Mammary epithelial cell (primary cell): ENCODE data around the gene LITAFD.

Experiments used
- EZH2 ChIP-seq: IDR thresholded peaks from 2 replicates; pipeline ENCODE4 v1.6.1; 2012; ENCODE audit warnings: low read length, inconsistent platforms, borderline replicate concordance
- TF ChIP-seq, protein P1 (sequence below), 2 donors: IDR thresholded peaks in 1 of 2; conservative IDR thresholded peaks in 1 of 2; 2 replicates each; pipeline ENCODE4 v1.5.1; 2011 to 2012; ENCODE audit warnings: inconsistent platforms in 2 of 2, low read length in 2 of 2, mild to moderate bottlenecking in 2 of 2, control low read depth in 1 of 2, low read depth in 1 of 2; ENCODE audit not compliant: insufficient read depth in 1 of 2; ENCODE audit errors: extremely low read depth in 1 of 2

DNA sequence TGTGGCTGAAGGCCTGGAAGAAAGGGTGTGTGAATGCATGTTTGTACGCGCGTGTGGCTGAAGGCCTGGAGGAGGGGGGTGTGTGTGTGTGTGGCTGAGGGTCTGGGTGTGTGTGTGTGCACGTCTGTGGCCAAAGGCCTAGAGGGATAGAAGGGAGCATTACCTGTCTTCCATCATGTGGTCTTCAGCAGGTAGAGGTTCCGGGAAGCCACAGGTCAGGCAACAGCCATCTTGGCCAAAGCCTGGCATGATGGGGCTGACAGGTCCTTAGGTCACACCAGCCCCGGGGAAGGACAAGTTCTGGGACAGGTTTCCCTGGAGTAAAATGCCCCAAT is 5.2 kb downstream of the LITAFD start:
- TF ChIP-seq, protein P1, sequence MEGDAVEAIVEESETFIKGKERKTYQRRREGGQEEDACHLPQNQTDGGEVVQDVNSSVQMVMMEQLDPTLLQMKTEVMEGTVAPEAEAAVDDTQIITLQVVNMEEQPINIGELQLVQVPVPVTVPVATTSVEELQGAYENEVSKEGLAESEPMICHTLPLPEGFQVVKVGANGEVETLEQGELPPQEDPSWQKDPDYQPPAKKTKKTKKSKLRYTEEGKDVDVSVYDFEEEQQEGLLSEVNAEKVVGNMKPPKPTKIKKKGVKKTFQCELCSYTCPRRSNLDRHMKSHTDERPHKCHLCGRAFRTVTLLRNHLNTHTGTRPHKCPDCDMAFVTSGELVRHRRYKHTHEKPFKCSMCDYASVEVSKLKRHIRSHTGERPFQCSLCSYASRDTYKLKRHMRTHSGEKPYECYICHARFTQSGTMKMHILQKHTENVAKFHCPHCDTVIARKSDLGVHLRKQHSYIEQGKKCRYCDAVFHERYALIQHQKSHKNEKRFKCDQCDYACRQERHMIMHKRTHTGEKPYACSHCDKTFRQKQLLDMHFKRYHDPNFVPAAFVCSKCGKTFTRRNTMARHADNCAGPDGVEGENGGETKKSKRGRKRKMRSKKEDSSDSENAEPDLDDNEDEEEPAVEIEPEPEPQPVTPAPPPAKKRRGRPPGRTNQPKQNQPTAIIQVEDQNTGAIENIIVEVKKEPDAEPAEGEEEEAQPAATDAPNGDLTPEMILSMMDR (conservative IDR thresholded peaks at IDR 0.05 in 1 of 2, IDR thresholded peaks at IDR 0.05 in 1 of 2; ENCODE audit: extremely low read depth in 1 of 2, insufficient read depth in 1 of 2, low read depth in 1 of 2, low read length in 2 of 2): no peak
- TF ChIP-seq EZH2: no peak
